GM18909 (cell line): ENCODE data around the gene ENO4.

Source experiments
- ATAC-seq: cut with Tn5 transposase; IDR thresholded peaks from one replicate; pipeline ENCODE4 v1.9.1; 2021; ENCODE audit warnings: mild to moderate bottlenecking; ENCODE audit not compliant: unreplicated experiment, poor library complexity

The ENO4 gene, protein sequence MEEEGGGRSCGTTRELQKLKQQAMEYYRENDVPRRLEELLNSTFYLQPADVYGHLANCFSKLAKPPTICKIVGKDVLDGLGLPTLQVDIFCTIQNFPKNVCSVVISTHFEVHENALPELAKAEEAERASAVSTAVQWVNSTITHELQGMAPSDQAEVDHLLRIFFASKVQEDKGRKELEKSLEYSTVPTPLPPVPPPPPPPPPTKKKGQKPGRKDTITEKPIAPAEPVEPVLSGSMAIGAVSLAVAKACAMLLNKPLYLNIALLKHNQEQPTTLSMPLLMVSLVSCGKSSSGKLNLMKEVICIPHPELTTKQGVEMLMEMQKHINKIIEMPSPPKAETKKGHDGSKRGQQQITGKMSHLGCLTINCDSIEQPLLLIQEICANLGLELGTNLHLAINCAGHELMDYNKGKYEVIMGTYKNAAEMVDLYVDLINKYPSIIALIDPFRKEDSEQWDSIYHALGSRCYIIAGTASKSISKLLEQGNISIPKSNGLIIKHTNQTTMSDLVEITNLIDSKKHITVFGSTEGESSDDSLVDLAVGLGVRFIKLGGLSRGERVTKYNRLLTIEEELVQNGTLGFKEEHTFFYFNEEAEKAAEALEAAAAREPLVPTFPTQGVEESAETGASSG

DNA sequence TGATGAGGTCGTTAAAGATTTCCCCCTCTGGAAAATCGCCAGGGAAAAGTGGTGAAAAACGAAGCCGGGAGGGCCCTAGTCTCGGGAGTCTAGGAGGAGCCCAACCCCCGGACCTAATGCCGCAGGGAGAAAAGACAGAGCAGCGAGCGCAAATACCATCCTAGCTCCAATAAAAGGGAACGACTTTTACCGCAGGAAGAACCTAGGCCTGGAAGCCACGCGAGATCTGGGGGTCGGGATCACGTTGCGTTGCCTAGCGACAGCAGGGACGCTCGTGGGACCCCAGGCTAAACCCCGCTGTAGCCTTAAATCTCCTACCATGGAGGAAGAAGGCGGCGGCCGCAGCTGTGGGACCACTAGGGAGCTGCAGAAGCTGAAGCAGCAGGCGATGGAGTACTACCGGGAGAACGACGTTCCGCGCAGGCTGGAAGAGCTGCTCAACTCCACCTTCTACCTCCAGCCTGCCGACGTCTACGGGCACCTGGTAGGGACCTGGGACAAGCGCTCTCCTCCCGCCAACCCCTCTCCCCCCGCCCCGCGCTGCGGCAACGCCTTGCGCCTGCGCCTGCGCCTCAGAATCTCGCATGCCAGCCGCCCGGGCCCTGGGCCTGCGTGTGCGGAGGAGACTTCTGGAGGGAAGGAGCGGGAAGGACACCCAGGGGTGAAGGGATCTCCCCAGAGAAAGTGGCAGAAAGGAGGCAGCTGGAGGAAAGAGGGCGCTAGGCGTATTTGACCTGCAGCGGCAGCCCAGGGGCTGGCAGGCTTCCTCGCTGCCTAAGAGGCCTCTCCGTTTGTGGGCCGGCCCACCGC is at the start of gene ENO4:
TSS of gene ENO4 (plus strand) at position 252 of the 810 bp plus-strand sequence. CDS start at position 320, 68 bp downstream.
- ATAC-seq, result peak; percentile 61

DNA sequence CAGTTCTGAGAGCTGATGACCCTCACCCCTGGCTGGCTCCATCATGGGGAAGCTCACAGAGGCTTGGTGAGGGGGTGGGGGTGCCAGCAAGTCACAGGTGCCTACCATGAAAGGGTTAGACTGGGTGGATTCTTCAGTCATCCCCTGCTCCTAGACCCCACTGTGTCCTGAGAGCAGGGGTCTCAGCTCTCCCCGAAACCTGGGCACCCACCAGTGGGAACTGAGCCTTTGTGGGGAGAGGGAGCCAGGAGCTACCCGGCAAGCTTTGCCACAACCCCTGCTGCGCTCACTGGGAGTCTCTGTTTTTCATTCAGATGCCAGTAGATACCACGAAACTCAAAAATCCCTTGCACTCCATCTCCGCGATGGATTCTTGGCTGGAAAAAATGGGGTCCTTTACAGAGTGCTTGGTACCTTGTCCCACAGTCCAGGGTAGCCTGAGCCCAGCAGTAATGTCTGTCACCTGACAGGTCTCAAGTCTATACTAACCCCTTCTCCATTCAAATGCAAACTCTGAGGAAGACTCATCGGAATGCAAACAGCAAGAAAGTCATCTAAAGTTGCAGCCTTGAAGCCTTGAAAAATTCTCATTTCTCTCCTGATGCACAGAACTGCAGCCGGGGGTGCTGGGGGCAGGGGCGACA is 48.9 kb upstream of the ENO4 start:
- ATAC-seq, result no peak

DNA sequence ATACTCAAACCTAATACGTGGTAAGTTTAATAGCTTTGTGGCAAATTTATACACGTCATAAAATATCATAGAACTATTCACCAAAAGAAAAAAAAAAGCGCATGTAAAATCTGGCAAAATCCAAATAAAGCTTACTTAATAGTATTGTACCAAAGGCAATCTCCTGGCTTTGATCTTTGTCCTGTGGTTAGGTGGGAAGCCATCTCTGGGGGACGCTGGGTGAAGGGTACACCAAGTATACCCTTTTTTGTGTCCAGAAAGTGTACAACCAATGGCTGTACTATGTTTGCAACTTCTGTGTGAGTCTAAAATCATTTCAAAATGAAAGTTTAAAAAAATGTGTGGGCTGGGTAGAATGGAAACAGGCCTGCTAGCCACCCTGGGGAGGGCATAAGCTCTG is 47.6 kb upstream of the ENO4 start:
- no peak for ATAC-seq

DNA sequence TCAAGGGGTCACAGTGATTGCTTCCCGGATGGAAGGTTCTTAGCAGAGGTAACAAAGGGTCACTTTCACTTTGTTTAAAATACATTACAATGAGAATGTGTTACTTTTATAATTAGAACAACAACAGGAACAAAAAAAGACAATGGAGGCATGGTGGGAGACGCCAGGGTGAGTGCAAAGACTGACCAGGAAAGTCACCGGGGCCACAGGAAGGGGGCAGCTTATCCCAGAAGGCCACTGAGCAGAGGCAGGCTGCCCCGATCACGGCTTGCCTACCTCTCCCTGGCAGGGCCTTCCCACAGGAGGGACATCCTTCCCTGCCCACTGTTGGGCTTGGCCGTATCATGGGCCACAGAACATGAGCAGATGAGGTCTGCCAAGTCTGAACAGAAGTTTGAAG is 46.8 kb upstream of the ENO4 start:
- no peak for ATAC-seq

DNA sequence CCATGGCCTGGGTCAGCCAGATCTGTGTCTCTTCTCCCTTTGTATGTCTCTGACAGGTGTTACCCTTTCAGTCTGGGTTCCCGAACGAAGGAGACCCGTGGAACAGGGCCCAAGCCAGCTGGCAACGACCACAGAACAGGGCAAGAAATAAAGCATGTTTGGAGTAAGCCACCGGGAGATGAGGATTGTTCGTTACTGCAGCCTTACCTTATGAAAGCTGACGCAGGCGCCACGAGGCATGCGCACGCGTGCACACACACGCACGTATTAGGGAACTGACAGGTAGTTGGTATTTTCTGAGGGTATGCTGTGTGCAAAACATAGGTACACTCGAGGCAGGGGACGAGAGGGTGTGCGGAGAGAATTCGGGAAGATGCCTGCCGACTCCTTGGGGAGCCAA is 46.4 kb upstream of the ENO4 start:
- no peak for ATAC-seq

DNA sequence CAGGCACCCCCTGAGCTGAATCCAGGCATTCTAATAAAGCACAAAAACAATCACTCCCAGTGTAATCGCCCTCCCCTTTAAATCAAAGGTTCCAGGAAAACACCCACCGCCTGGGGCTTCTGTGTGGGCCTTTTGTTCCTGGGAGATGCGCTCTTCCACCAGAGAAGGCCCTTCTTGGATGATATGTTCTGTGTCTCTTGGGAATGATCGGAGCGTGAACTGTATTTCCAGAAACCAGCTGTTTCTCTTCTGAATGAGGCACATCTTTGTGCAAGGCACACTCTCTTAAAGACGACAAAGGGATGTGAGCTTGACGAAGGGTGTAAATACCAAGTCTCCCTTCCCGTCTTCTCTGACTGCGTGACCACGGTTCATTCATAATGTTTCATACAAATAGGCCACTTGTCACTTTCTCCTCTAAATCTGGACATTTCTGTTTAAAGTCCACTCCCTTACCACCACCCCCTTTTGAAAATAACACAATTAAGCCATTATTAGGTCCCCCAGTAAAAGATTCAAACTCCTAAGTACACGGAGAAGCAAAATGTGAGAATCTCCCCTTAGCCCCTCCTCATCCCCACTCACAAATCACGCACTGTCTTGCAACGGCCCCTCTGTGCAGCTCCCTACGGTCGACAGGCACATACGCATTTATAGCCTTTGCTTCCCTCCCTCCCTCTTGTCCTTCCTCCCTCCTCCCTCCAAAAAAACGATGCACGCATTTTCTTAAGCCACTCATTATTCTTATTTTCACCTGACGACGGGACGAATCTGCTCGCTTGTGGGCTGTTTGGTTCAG is 45.6 kb upstream of the ENO4 start:
- ATAC-seq, result no peak

DNA sequence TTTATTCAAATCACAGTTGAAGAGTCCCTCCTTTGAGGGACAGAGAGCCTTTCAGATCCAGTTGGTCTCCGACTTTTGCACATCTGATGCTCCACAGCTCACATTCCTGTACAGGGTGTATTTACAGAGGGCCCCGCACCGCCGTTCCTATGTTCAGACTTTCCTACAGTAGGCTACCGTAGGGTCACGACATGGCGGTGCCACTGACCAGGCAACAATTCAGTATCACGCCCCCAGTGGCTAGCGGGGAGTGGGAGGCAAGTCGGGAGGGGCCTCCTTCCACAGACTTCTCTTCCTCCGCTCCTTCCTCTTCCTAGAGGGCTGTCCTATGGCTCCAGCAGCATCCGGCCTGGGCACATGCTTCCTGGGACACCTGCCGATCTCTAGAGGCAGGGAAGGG is 40.6 kb upstream of the ENO4 start:
- ATAC-seq, result no peak

DNA sequence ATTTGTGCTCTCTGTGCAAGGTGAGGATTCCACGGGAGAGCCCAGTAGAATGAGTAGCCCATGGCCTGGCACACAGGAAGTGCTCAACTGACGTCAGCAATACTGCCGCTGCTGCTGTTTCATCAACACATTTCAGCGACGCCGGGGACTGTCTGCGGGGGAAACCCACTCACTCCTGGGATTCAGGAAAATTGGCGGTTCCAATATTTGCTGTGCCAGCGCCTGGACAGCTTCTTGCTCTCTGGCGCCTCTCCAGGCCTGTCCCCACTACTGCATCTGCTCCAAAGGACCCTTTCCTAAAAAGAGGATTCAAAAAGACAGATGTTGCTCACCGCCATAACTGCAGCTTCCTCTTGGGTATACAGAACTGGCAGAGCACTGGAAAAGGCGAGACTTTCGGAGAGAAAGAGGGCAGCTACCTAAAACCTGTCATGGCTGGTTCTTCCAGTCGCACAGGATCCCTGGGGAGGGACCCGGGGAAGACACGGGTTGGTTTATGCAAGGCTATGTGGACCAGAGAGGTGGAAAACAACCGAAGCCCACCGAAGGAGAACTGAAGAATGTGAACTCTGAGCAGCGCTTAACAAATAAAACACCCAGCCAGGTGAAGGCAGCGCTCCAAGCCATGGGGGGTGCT is 39.7 kb upstream of the ENO4 start:
- no peak for ATAC-seq

DNA sequence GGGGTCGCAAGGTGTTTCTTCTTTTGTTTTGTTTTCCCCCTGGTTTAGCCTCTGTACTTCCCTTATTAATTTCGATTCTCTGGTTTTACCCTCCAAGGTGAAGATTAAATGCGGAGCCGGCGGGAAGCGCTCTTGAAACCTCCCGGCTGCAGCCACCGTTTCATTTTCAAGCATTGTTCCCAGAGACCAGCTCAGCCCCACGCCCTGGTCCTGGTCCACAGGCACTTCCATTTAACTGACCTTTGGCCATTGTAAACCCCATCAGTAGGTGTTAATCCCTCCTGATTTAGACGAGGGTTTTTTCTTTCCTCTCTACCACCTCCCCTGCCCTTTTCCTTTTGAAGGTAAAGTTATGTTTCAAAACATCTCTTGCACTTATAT is 39.2 kb upstream of the ENO4 start:
- ATAC-seq, result no peak

DNA sequence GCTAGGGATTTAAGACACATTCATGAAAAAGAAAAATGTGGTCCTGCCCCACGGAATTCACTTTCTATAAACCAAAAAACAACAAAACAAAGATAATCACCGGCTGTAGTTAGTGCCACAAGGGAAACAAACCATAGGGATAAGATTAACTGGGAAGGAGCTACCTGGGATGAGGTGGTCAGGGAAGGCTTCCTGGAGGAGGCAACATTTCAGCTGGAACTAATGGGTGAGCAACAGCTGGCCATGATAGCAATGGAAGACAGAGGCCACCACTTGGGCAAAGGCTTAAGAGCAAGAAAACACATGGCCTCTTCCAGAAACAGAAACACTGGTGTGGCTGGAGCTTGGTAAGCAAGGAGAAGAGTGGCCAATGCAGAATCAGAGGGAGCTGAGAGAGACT is 38.4 kb upstream of the ENO4 start:
- ATAC-seq, result no peak

DNA sequence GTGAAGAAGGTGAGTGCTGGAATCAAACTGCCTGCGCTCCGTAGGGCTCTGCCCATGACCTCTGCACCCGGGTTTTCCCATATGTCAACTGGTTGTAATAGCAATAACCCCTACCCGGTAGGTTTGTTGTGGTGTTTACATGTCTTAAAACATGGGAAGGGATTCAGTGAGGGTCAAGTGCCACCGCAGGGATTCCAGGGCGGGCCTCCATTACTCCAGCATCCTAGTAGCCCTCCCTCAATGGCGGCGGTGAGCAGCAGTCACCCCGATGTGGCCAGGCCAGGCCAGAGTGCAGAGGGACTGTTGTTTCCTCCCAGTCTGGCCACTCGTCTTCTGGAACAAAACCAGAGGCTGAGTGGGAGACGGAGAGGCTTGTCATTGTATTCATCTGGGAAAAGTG is 37.6 kb upstream of the ENO4 start:
- no peak for ATAC-seq

DNA sequence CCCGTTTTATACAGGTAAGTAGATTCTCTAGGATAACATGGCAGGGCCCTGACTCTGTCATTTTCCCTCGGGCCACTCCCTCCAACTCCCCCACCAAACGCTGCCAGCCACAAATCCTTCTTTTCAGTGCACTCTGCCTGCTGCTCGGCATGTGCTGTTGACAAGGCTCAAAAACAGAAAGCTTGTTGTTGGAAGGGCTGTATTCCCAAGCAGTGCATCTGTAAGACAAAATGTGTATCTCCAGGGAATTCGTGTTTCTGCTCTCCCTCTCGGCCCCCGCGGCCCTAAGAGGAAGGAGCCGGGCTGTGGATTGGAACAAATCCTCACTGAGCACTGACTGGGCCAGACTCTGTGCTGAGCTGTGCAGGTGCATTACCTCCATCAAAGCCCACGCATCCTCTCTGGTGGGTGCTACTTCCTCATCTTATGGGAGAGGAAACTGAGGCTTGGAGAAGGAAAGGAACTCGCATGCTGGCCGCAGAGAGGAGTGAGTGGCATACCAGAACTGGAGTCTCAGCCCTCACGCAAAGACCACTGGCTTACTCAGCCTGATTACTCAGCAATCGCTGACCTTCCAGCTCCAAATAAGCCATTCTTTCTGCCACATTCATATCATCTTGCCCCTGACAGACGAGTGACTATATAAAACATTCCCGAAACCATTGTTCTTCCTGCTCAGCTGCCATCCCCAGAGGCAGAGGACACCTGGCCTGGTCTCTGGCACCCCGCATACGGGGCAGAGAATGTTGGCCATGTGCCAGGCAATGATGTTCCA is 33.5 kb upstream of the ENO4 start:
- no peak for ATAC-seq

DNA sequence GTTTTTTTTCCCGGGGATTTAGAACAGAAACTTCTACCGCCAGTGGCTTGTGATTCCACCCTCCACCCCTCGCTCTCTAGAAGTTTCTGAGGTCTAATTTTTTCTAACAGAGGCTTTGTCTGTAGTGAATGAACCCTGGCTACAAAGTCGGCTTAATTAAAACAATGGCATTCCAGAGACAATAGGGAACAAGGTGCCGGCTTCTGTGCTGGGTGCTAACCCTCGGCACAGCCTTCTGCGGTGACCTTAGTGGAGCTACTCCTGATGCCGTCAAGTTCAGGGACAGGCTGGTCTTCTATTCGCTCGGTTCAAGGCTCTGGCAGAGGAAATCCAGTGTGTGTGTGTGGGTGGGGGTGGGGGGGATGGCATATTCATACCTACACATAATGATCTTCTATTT is 32.1 kb upstream of the ENO4 start:
- no peak for ATAC-seq

DNA sequence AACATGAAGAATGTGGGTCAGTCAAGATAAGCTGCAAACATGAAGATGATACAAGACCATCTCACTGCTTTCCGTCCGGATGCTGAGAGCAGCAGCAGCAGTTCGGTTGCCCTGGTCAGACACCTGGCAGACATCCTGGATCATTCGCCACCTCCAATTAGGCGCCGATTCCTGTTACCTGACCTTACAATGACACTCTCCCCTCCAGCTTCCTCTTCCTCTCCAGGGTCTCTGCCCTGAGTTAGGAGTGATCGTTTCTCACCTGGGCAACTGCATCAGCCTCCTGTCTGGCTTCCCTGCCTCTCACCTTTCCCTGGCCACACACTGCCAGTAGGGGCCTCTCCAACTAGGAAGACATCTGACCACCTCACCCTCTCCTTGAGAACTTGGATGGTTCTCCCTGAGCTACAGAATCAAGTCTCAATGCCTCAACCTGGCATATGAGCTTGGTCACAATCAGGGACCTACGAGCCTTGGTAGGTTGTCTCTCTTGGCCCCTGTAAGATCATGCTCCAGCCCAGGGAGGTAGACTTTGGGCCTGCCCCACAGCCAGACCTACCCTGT is 31.4 kb upstream of the ENO4 start:
- ATAC-seq, result no peak

DNA sequence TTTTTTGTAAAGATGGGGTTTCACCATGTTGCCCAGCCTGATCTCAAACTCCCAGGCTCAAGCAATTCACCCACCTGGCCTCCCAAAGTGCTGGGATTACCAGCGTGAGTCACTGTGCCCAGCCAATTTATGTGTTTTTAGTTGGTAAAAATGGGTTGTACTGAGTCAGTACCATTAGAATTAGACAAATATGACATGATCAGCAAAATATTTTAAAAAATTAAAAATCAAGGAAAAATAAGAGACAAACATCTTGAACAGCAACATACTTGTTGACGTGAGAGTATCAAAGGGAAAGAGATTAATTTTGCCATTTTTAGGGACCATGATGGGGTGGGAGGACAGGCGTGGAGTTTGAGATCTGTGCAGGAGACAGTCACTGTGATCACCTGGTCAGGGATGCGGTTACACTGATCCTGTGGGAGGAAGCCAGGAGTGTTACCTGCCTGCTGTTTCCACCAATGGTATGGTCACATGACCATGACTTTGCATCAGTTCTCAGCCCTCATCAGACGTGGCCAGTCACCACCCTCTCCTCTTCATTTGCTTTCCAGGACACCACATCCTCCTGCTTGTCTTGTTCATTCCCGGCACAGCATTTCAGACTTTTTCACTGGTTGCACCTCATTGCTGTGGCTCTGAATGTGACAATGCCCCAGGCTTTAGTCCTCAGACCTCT is 29.2 kb upstream of the ENO4 start:
- ATAC-seq, result no peak

DNA sequence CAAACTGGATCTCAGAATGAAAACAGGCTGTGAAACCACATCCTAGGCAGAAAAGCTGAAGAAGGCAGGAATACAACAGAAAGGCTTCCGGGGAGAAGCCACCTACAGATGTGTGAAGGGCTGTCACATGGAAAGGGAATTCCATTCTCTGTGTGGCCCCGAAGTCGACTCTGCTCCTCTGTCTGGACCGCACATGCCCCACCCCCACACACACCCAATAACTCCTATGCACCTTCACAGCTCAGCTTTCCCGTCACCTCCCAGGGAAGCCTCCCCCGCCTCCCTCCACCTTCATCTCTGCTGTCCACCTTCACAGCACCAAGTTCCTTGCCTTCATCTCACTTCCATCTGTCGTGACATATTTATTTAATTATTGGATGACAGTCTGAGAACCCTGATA is 23.4 kb upstream of the ENO4 start:
- ATAC-seq, result no peak

DNA sequence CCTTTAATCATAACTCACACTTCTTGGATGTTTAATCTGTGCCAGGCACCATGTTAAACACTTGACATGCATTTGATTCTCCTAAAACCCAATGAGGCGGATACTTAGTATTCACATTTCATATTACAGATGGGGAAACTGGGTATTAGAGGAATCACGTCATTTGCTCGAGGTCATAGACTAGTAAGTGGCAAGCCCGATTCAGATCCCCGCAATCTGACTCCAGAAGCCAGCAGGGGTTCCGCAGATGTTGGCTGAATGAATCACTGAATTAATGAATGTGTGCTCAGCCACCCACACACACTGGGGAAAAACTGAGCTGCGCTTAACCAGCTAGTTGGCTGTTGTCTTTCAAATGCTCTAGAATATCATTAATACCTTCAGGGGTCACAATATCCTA is 22.5 kb upstream of the ENO4 start:
- ATAC-seq, result no peak

DNA sequence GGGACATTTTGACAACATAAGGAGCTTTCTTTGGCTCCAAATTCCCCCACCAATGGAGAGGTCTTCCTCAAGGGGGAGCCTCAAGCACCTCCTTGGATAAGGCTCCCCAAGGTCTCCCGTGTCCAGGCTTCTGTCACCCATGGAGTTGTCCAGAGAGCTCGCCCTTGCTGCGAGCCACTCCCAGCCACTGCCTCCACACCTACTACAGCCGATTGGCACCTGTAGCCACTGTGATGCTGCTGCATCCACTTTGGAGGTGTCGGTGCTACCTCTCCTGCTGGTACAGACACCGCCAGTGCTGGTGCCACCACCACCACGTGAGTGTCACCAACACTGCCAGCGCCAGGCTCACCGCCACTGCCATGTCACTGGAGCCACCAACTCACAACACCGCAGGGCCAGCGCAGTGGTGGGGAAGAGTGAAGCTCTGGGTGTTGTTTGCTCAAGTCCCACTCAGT is 22.1 kb upstream of the ENO4 start:
- no peak for ATAC-seq
